Medulla oblongata (tissue), 1 donor: ENCODE data around the gene UNKL.

Experiments
- DNase-seq: peaks from one replicate; pipeline ENCODE4 v3.0.0-alpha.2; 2015; ENCODE audit errors: extremely low spot score

Gene UNKL

DNA sequence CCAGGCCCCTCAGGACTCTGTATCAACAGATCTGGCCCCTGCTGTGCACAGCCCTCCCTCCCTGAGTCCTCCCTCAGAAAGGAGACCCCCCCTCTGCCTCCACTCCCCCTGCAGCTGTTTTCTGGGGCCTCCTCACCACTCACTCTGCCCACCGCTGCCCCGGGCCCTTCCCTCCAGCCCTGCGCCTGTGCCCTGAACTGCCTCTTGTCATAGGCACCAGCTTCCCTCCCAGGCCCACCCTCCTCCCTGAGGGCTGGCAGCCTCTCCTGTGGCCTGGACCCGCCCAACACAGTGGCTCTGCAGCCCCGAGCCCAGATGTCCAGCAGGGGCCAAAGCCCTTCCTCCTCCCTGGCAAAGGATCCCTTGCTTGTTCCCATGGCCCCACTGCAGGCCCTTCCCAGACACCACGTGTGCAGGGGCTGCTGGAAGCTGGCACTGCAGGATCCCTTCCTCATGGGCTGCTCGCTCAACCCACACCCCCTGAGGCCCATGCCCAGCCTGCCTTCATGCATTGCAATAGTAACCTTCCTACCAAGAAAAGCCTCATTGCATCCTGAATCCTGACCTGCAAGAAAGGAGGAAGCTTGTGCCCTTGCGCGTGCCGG, 37.0 kb downstream of the UNKL start:
- DNase-seq = peak; percentile 81

DNA sequence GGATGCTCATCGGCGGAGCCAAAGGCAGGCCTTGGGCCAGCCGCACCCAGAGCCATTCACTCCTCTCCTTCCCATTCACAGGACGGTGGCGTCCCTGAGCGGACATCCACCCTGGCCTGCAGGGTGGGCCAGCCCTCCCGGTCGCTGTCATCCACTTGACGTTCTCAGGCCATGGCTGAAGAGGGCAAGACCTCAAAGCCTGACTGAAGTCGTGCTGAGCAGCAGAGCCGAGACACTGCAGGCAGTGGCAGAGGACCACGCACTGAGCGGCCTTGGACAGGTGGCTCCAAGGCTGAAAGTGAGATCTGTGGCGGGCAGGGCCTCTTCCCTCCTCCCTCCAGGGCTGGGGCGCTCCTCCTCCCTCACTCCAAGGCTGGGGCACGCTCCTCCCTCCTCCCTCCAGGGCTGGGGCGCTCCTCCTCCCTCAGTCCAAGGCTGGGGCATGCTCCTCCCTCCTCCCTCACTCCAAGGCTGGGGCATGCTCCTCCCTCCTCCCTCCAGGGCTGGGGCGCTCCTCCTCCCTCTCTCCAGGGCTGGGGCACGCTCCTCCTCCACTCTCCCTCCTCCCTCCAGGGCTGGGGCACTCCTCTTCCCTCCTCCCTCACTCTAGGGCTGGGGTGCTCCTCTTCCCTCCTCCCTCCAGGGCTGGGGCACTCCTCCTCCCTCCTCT, 38.6 kb downstream of the UNKL start:
- no peak for DNase-seq

DNA sequence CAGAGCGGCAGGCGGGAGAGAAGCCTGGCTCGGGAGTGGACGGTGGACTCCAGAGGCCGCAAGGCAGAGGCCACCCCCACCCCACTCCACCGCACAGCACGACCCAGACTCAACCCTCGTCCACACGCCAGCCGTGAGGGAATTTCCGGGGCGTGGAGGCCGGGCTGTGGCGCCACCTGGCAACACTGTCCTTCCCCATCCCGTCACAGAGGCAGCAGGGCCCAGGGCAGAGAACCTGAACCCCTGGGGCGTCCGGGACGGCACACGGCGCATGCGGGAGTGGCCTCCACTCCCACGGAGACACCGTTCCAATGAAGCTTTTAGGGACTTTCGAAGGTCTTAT, 39.2 kb downstream of the UNKL start:
- no peak for DNase-seq

DNA sequence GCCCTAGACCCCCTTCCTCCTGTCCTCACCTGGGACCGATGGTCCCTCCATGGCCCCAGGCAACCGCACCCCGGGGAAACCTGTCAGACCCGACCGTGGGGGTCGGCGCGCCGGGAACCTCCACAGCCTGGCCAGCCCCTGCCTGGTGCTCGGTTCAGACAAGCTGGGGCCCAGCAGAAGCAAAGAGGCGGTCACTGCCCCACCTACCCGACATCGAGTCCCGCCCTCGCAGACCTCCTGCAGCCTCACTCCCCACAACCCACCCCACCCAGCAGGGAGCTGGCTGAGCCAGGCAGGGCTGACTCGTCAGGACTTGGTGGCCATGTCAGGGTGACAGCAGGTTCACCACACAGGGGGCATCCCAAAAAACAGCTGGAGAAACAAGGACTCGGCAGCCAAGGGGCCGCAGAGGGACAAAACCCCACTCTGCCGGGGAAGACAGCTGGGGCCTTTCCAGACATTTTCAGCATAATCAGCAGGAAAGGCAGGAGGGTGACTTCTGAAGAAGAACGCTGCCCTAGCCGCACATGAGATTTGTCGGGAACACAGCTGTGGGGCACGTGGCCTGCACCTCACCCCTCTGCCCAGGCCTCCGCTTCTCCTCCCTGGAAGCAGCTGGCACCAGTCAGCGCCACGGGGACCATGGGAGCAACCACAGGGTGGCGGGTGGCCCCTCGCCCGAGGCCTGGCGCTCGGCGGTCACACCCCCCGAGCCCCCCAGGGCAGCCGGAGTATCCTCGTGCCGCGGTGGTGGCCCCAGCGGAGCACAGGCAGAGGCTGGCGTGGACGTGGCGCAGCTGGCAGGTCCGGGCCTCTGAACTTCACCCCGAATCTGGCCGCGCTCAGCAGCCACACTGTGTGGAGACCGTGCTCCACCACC, 39.8 kb downstream of the UNKL start:
- no peak for DNase-seq

DNA sequence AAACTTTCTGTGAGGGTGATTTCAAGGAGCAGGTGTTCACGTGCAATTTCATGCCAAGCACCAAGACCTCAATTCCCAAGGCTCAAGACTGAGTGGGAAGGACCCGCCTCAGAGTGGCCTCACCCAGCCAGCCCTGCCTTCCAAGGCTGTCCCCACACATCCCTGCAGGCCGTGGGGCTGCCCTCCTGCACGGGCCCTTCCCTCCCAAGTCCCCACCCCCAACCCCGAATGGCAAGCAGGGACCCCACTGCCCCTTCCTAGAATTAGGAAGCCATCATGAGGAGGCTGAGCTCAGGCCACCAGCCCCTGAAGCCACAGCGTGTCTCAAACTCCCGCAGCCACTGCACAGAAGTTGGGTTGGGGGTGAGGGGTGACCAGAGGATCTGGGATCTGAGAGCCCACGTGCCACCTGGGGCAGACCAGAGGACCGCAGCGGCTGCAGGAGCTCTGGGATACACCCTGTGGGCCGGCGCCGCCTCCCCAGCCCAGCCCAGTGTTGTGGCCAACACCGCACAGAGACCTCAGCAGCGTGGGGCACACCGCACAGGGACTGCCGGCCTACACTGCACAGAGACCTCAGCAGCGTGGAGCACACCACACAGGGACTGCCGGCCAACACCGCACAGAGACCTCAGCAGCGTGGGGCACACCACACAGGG, 42.1 kb downstream of the UNKL start:
- DNase-seq = no peak

DNA sequence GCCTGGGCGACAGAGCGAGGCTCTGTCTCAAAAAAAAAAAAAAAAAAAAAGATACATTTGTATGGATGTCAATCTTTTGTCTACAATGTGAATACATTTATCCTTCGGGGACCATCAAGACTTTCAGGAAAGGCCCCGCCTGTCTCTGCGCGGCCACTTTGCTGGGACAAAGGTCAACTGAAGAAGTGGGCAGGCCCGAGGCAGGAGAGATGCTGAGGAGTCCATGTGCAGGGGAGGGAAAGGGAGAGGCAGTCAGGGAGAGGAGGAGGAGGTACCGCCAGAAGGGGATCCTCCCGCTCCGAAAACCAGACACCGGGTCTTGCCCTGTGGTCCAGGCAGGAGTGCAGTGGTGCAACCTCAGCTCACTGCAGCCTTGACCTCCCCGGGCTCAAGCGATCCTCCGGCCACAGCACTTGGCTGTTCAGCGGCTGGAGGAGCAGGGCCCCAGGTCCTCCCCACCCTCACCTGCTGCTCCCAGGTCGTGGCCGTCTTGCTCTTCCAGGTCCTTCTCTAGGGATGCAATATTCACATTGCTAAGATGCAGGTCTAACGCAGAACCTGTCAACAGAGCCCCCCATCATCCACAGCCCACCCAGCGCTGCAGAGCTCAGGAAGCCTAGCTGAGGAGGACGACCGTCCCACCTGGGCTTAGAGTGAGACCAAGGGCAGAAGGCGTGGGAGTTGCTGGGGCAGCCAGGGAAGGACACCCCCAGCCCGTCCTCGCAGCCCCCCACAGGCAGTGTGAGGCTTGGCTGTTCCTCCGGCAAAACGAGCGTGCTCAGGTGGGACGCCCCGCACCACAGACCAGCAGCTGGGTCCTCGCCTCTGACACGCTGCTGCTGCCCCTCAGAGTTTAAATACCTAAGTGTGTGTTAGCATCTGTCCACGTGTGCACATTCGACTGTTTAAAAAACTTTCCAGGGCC, 43.2 kb downstream of the UNKL start:
- no peak for DNase-seq

DNA sequence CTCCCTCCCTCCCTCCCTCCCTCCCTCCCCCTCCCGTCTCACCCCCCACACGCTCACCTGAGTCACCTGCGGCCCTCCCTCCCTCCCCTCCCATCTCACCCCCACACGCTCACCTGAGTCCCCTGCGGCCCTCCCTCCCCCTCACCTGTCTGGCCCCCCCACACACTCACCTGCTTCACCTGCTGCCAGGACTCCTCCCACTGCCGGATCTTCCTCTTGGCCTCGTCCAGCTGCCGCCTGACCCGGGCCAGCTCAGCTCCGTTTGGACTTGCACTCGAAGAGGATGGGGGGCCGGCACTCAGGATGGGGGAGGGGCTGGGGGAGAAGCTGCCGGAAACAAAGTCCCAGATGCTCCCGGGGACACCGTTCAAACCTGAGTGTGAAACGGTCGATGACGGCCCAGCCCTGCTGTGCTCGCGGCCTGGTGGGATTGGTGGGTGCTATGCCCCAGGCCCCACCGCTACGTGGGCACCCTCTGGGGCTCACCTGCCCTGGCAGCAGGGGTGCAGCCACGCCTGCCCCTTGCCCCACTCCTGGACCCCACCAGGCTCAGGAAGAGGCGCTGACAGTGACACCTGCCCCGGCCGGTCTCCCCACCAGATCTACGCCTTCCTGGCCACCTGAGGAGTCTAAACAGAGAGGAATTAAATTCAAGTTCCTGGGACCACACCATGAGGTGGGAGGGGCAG, 46.9 kb downstream of the UNKL start:
- no peak for DNase-seq

DNA sequence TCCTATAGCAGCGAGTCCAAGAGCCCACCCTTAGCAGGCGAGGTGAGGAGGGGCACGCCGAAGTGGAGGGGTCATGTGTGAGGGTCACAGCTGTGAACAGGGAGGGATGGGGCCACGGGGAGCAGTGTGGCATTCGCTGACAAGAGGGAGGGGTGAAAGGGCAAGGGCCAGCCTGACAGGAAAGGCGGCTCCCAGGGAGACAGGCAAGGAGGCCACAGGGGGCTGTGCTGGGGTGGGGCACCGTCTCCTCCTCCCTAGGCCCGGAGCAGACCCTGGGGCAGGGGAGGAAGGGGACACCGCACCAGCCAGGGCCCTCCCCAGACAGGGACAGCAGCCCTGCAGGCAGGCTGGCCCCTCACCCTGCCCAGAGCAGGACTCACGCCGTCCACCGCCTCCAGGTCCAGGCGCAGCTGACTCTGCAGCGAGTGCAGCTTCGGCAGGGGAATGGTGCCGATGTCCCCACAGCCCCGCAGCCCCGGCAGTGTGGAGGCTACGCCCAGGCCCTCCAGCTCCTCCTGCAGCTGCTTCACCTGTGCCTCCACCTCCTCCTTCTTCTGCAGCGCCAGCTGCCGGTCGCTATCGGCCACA, 47.7 kb downstream of the UNKL start:
- no peak for DNase-seq

DNA sequence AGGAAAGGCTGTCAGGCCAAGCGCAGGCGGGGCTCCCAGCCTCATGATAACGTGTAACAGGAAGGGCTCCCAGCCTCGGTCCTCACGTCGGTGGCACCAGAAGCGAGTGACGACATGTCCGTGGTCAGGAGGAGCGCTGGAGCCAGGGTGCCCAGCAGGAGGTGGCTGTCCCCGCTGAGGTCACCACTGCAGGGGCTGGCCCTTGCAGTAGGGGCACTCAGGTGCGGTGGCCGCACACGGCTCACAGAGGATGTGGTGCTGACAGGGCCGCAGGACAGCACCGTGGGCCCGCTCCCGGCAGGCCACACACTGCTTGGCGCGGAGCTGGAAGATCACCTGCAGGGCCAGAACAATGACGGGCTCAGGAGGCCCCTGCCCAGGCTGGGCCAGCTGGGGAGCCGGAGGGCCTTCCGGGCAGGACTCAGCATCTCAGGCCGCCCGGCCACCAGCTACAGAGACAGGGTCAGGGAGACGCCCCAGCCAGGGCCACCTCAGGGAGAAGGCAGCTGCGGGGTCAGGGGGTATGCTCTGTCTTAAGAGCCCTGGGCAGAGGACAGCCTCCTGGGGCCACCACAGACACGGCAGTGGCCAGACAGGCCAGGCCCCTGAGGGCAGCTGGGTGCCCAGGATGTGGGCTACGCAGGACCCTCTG, 48.3 kb downstream of the UNKL start:
- DNase-seq = no peak

DNA sequence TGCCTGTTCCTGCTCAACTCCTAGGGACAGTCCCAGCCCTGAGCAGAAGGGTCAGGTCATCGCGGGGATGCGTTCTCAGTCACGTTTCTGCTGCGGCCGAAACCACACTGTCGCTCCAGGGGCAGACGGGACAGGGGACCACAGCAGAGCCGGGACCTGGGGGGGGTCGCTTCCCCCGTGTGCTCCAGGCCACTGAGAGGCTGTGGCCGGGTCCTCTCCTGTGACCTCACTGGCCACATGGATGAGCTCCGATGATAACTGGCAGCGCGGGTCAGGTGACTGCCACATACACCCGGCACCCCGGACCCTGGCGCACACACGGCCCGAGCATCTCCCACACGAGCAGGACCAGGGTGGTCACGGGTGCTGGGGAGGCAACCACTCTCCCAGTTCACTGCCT, 50.0 kb downstream of the UNKL start:
- DNase-seq = no peak

DNA sequence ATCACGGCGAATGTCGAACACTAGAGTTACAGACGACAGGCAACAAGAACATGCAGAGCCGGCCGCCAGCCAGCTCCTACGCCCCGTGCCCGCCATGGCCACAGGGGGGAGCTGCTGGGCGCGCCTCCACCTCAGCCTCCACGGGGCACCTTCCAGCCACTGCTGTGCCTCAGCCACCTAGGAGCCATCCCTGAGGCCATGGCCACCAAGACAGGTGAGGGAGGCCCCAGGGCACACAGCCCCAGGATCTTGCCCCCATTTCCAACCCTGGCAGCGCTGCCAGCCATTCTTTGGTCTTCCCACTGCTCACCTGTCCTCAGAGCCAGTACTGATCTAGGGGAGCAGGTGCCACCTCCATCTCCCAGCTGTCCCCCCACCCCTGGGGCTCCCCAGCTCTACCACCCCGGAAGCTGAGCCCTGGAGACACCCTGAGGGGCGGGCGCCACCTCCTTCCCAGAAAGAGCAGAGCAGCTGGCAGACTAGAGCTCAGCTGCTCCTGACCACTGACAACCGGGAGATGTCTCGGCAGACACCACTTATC, 50.9 kb downstream of the UNKL start:
- DNase-seq = peak; percentile 26

DNA sequence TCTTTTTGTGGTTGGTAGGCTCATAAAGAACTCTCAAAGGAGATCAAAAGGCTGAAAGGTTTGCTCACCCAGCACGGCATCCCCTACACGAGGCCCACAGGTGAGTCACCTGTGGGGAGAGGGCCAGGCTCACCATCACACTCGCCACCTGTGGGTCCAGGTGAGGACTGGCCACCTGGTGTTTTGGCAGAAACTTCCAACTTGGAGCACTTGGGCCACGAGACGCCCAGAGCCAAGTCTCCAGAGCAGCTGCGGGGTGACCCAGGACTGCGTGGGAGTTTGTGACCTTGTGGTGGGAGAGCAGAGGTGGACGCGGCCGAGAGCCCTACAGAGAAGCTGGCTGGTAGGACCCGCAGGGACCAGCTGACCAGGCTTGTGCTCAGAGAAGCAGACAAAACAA, 51.7 kb downstream of the UNKL start:
- no peak for DNase-seq

DNA sequence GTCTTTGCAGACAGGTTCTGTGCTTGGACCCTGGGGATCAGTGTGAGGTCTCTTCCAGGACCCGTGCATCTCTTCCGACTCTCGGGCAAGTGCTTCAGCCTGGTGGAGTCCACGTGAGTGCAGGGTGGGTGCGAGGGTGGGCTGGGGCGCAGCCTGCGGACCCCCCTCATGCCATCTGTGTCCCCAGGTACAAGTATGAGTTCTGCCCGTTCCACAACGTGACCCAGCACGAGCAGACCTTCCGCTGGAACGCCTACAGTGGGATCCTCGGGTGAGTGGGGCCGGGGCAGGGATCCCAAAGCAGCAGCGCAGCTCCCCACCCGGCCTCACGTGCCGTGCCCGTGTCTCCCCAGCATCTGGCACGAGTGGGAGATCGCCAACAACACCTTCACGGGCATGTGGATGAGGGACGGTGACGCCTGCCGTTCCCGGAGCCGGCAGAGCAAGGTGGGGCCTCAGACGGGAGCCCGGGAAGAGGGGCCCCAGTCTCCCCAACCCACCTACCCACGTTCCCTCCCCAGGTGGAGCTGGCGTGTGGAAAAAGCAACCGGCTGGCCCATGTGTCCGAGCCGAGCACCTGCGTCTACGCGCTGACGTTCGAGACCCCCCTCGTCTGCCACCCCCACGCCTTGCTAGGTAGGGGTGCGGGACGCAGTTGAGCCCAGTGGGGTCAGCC, 52.7 kb downstream of the UNKL start:
- no peak for DNase-seq

DNA sequence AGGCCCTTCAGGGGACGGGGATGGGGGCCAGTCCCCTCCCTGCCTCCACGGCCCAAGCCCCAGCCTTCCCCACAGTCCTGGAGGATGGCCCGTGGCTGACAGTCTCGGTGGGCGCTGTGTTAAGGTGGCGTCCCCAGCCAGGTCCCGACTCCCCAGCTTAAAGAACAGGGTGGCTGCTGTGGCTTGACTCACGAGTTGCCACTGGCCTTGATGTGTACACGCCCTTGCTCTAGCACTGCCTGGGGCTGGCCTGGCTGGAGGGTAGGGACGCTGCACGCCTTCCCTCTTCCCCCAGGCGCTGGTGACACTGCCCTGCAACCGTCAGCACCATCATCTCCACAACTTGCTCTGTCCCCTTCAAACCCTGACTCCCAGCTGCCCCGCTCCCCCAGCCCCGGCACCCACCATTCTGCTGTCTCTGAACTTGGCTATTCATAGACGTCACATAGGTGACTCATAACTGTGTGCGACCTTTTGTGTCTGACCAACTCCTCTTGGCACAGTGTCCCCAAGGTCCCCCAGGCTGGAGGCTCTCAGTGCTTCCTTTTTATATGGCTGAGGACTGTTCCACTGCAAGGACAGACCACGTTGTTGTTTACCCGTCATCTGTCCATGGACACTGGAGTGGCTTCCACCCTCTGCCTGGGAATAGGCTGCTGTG, 56.5 kb downstream of the UNKL start:
- DNase-seq = no peak

DNA sequence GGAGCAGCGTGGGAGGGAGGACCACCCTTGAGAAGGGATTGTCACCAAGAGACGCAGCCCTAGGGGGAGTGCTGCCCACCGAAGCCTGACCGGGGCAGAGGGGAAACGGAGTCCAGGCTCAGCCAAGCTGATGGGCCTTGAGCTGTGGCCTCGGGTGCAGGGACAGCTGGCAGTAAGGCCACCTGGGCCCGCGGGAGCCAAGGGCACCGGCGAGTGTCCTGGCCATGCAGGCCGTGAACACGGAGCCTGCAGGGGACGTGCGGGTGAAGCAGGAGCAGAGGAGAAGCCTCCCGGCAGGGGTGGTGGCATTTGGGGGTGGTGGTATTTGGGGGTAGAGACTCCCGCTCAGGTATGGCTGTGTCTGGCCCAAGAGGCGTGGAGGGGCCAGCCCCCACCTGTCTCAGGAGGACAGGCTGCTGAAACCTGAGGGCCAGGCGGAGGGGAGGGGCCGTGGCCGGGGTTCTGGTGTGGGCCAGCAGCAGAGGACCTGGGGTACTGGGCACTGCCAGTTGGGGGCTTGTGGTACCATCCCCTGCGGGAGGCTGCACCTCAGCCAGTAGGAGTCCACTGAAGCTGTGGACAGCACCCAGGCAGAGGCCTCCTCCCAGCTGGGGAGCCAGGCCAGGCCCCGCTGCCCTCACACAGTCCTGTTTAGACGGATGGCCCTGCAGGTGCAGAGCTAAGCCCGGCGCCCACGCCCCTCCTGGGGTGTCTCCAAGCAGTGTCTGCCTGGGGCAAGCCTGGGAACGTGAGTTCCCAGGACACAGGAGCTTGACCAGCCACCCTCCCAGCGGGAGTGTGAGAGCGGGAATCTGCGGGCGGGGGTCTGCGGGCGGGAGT, 58.2 kb downstream of the UNKL start:
- no peak for DNase-seq

DNA sequence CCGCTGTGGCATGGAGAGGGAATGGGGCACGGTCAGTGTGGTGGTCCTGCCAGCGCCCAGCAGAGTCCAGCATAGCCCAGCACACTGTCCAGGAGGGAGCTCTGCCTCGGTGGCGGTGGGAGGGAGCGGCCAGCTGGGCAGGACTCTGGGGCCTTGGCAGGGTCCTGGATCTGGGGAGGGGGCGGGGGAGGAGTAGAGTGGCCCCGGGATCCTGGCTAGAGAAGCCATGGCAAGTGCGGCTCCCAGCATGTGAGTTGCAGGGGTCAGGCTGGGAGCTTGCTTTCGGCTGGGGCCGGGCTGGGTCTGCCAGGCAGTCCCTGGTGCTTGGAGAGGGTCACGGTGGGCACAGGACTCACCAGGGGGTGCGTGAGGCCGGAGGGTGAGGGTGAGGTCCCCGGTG, 58.9 kb downstream of the UNKL start:
- no peak for DNase-seq

DNA sequence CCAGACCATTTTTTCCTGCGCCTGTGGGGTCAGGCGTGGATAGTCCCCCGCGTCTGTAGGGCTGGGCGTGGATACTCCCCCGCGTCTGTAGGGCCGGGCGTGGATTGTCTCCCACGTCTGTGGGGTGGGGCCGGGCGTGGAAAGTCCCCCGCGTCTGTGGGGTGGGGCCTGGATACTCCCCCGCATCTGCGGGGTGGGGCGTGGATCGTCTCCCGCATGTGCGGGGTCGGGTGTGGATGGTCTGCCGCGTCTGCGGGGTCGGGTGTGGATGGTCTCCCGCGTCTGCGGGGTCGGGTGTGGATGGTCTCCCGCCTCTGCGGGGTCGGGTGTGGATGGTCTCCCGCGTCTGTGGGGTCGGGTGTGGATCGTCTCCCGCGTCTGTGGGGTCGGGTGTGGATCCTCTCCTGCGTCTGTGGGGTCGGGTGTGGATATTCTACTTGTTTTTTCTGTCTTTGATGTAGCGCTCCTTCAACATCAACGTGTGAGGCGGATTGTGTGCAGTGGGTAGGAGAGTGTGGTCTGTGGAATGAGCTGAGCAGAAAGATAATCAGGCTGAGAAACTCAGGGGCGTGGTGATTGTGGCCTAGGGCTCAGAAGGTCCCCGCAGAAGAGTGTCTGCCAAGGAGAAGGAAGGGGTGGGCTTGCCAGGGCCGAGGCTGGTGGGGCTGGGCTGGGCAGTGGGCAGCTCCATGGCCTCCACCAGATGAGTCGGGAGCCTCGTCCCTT, 59.5 kb downstream of the UNKL start:
- DNase-seq = no peak
